ENCODE measurements around the gene PFN2. TPM values are rescaled to one million over a fixed set of nuclear protein-coding genes. Genes with fewer than 3 reads are reported as not detected.

PFN2 gene
- total and polyA plus RNA-seq, 12 donors: 35.5 to 78.3 (median 64.5) TPM

DNA sequence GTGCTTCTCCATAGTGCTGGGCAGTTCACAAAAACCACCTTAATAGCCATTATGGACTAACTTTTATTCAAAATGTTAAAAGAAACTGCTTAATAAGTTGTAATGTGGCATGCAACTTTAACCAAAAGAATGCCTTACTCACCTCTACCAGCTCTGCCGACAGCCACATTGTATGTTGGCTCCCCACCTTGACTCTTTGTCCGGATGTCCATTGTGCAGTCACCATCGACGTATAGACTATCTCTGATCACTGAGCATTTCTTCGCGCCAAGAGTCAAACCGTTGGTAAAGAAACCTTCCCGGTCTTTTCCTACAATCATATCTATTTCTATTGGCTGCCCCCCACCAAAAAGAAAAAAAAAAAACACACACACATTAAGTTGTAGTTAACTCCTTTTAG, 2.5 kb downstream of the PFN2 start:
- peaks cover 0 to 60% (median 43%) of the 10 kb centered on the region in 9 donors for H3K4me1 ChIP-seq
- no peak for ATAC-seq
- no peaks in the 10 kb centered on the region for H3K9me3 ChIP-seq
- WGBS, 2 donors: 55 to 60% methylated on average over 8 of the region's 8 CpGs
- peaks cover 0 to 30% (median 0%) of the 10 kb centered on the region in 9 donors for H3K36me3 ChIP-seq
- H3K27ac ChIP-seq: peak overlapping the region in 5 of 10 donors; percentile 88 to 96 (median 92)
- intact Hi-C loops (cut with DNase I): loop anchor here in 9 of 10 donors (1.0 to 10.0 kb wide), 12 partner anchors 83 to 527 kb away; no protein-coding TSS in a partner anchor
- peak overlapping the region in 7 of 10 donors; percentile 79 to 98 (median 84) for H3K4me3 ChIP-seq
- peaks cover 0 to 36% (median 0%) of the 10 kb centered on the region in 7 donors for H3K27me3 ChIP-seq
- no peak for DNase-seq
- TF ChIP-seq, protein P1, sequence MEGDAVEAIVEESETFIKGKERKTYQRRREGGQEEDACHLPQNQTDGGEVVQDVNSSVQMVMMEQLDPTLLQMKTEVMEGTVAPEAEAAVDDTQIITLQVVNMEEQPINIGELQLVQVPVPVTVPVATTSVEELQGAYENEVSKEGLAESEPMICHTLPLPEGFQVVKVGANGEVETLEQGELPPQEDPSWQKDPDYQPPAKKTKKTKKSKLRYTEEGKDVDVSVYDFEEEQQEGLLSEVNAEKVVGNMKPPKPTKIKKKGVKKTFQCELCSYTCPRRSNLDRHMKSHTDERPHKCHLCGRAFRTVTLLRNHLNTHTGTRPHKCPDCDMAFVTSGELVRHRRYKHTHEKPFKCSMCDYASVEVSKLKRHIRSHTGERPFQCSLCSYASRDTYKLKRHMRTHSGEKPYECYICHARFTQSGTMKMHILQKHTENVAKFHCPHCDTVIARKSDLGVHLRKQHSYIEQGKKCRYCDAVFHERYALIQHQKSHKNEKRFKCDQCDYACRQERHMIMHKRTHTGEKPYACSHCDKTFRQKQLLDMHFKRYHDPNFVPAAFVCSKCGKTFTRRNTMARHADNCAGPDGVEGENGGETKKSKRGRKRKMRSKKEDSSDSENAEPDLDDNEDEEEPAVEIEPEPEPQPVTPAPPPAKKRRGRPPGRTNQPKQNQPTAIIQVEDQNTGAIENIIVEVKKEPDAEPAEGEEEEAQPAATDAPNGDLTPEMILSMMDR (IDR thresholded peaks at IDR 0.05): no peak

DNA sequence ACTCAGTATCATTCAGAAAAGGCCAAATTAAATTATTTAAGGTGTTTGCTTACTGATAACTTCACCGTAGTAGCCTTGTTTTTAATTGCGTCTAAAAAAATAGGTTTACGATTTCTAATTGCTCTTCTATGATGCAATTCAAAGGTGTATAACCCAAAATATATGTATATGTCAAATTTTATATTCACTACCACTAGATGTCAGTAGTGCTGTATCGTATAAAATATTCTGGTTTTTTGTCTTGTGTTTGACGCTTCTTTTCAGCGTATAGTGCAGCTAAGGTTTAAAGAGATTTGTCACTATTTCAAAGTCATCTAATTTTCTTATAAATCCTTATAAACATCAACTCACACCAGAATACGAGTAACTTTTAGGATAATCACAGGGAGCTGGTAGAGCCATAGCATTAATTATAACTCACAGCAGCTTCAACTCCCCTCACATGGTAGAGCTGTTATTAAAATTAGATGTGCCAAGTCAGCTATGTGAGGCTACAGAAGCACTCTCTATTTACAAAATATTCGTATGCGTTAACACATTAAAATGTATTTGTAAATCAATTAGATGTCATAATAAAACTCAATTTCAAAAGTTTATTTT, 3.5 kb downstream of the PFN2 start:
- intact Hi-C loops (cut with DNase I): loop anchor here (1.0 to 10.0 kb wide), 13 partner anchors 82 to 528 kb away; no protein-coding TSS in a partner anchor

DNA sequence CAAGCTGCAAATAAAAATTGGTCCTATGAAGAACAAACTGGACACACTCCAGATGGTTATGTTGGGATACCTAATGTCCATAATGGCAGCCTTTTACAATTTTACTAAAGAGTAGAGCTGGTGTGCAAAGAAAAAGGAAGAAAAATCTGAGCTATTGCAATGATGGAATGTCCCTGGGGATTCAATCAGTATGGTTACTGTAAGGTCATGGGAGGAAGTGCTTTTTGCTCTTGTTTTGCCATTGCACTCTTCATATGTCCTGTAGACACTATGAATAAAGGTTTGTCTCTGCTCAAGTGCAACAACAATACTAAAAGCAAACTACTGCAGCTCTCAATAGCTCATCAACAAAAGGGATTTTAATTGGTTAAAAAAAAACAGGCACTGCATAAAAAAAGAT, 5.4 kb downstream of the PFN2 start:
- H3K4me1 ChIP-seq: peaks cover 0 to 49% (median 35%) of the 10 kb centered on the region in 9 donors
- ATAC-seq (no peak), DNase-seq (no peak)
- intact Hi-C loops (cut with DNase I): loop anchor here in 8 of 10 donors (5.0 to 10.0 kb wide), 8 partner anchors 80 to 530 kb away; no protein-coding TSS in a partner anchor
- no peak overlapping the region for H3K4me3 ChIP-seq
- H3K27me3 ChIP-seq: peaks cover 0 to 9% (median 0%) of the 10 kb centered on the region in 7 donors
- H3K9me3 ChIP-seq: no peaks in the 10 kb centered on the region
- H3K36me3 ChIP-seq: peaks cover 0 to 50% (median 0%) of the 10 kb centered on the region in 9 donors
- no peak overlapping the region for H3K27ac ChIP-seq
- TF ChIP-seq, protein P1 (IDR thresholded peaks at IDR 0.05): no peak

More for the DNA sequence above, 3.5 kb downstream of the PFN2 start:
- H3K27ac ChIP-seq: peak overlapping the region in 3 of 10 donors; percentile 88 to 92 (median 92)
- H3K4me3 ChIP-seq: peak overlapping the region in 1 of 10 donors; percentile 79
- no peak for ATAC-seq
- H3K36me3 ChIP-seq: peaks cover 0 to 36% (median 0%) of the 10 kb centered on the region in 9 donors
- TF ChIP-seq, protein P1 (IDR thresholded peaks at IDR 0.05): peak; percentile 52 to 81 (median 66)
- WGBS, 2 donors: 22% methylated on average over 9 of the region's 9 CpGs
- DNase-seq: no peak
- H3K9me3 ChIP-seq: no peaks in the 10 kb centered on the region
- peaks cover 0 to 27% (median 0%) of the 10 kb centered on the region in 7 donors for H3K27me3 ChIP-seq
- peaks cover 0 to 56% (median 42%) of the 10 kb centered on the region in 9 donors for H3K4me1 ChIP-seq

DNA sequence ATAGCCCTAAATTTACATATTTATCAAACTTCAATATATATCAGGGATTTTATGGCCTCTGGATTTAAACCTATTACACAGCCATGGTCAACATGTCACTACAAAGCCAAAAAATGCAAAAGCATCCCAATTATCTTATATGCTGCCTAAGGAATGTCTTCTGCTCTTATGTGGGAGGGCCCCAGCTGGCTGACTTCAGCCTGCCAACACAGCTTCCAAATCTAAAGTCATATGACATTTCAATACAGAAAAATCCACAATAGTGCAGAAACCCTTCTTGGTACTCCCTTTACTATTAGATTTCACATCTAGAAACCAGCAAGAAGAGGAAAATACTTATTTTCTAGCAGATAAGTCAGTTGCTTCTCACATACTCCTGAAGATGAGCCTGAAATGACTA, 6.4 kb downstream of the PFN2 start:
- ATAC-seq (no peak), DNase-seq (no peak)
- TF ChIP-seq, protein P1 (IDR thresholded peaks at IDR 0.05): no peak
- Histone ChIP-seq H3K27me3 (no peaks in the 10 kb centered on the region), H3K4me3 (no peak overlapping the region), H3K27ac (no peak overlapping the region), H3K36me3 (peaks cover 0 to 57% (median 0%) of the 10 kb centered on the region in 9 donors), H3K9me3 (no peaks in the 10 kb centered on the region), H3K4me1 (peaks cover 0 to 49% (median 35%) of the 10 kb centered on the region in 9 donors)
- intact Hi-C loops (cut with DNase I): loop anchor here in 6 of 10 donors (10.0 kb wide), 5 partner anchors 79 to 531 kb away; no protein-coding TSS in a partner anchor
